GM23338 (cell line): Measurements from ENCODE around the gene OR10AD1. TPM values are rescaled to one million over a fixed set of nuclear protein-coding genes. Genes with fewer than 3 reads are reported as not detected.

Experiments used
- ATAC-seq: fragments of 200-7000 bp; cut with Tn5 transposase; 3 replicates; pipeline ENCODE4 v1.9.1; 2020
- DNase-seq: peaks from one replicate; pipeline ENCODE4 v3.0.0-alpha.2; 2015; ENCODE audit warnings: low spot score
- H2AFZ ChIP-seq: fragments of 200-600 bp; sonication (generic); 2 replicates; pipeline ENCODE4 v1.8.0; 2016; ENCODE audit warnings: antibody characterized with exemption, mild to moderate bottlenecking, moderate library complexity
- H3F3A ChIP-seq: fragments of 200-600 bp; sonication (generic); replicated peaks from 2 replicates; pipeline ENCODE4 v1.8.0; 2017; ENCODE audit warnings: antibody characterized with exemption, mixed run types, low read depth
- H3K27ac ChIP-seq: fragments of 200-600 bp; sonication (generic); 2 replicates; pipeline ENCODE4 v1.6.1; 2016; ENCODE audit warnings: low read depth
- H3K27me3 ChIP-seq: fragments of 200-600 bp; sonication (generic); 2 replicates; pipeline ENCODE4 v1.8.0; 2016; ENCODE audit warnings: mild to moderate bottlenecking, mixed run types, moderate library complexity; ENCODE audit not compliant: insufficient read depth
- H3K36me3 ChIP-seq: fragments of 200-600 bp; sonication (generic); 2 replicates; pipeline ENCODE4 v1.8.0; 2016; ENCODE audit warnings: mild to moderate bottlenecking; ENCODE audit not compliant: insufficient read depth
- H3K4me1 ChIP-seq: fragments of 200-600 bp; sonication (generic); 2 replicates; pipeline ENCODE4 v1.8.0; 2016; ENCODE audit warnings: mild to moderate bottlenecking, moderate library complexity; ENCODE audit not compliant: insufficient read depth
- H3K4me2 ChIP-seq: fragments of 200-600 bp; sonication (generic); 2 replicates; pipeline ENCODE4 v1.7.1; 2017; ENCODE audit warnings: mixed run types
- H3K4me3 ChIP-seq: fragments of 200-600 bp; sonication (generic); 2 replicates; pipeline ENCODE4 v1.6.1; 2016; ENCODE audit warnings: mixed run types
- H3K79me2 ChIP-seq: fragments of 200-600 bp; sonication (generic); replicated peaks from 2 replicates; pipeline ENCODE4 v1.8.0; 2017; ENCODE audit warnings: mild to moderate bottlenecking; ENCODE audit not compliant: insufficient read depth
- H3K9me2 ChIP-seq: fragments of 200-600 bp; sonication (generic); 2 replicates; pipeline ENCODE4 v1.8.0; 2017; ENCODE audit not compliant: insufficient read depth
- H4K20me1 ChIP-seq: fragments of 200-600 bp; sonication (generic); replicated peaks from 2 replicates; pipeline ENCODE4 v1.8.0; 2017; ENCODE audit warnings: mild to moderate bottlenecking; ENCODE audit not compliant: insufficient read depth
- H3K27ac Mint-ChIP-seq: 2 replicates; pipeline ENCODE4 v1.8.0; 2020; ENCODE audit warnings: inconsistent platforms, mild to moderate bottlenecking, moderate library complexity, mixed read lengths
- H3K27me3 Mint-ChIP-seq: 3 replicates; pipeline ENCODE4 v1.8.0; 2022; ENCODE audit warnings: low read depth, mild to moderate bottlenecking, moderate library complexity, mixed read lengths, inconsistent platforms; ENCODE audit not compliant: insufficient read depth, poor library complexity
- H3K36me3 Mint-ChIP-seq: 3 replicates; pipeline ENCODE4 v1.8.0; 2021; ENCODE audit warnings: low read depth, mild to moderate bottlenecking, inconsistent platforms, moderate library complexity, mixed read lengths
- H3K4me1 Mint-ChIP-seq: 3 replicates; pipeline ENCODE4 v1.8.0; 2020; ENCODE audit warnings: mild to moderate bottlenecking, inconsistent platforms, mixed read lengths
- H3K4me3 Mint-ChIP-seq: 3 replicates; pipeline ENCODE4 v1.8.0; 2021; ENCODE audit warnings: moderate library complexity, mild to moderate bottlenecking, inconsistent platforms, mixed read lengths
- H3K9me3 Mint-ChIP-seq: 3 replicates; pipeline ENCODE4 v1.8.0; 2020; ENCODE audit warnings: moderate library complexity, mild to moderate bottlenecking, inconsistent platforms, mixed read lengths
- CTCF ChIP-seq, 2 experiments: fragments of 200-600 bp in 1 of 2; sonication (generic) in 1 of 2; conservative IDR thresholded peaks; 2 replicates each; pipeline versions ENCODE4 v1.5.1 to v1.6.1; 2016 to 2017; ENCODE audit warnings: antibody characterized with exemption in 2 of 2, low read depth in 2 of 2, mild to moderate bottlenecking in 2 of 2, moderate library complexity in 1 of 2
- EZH2 ChIP-seq: fragments of 200-600 bp; sonication (generic); IDR thresholded peaks from one replicate; pipeline ENCODE4 v1.8.0; 2017; ENCODE audit warnings: antibody characterized with exemption, mild to moderate bottlenecking, low read depth; ENCODE audit not compliant: unreplicated experiment
- JUNB ChIP-seq: IDR thresholded peaks from one replicate; pipeline ENCODE4 v1.6.1; 2016; ENCODE audit warnings: antibody characterized with exemption; ENCODE audit not compliant: unreplicated experiment
- NANOG ChIP-seq: IDR thresholded peaks from 2 replicates; pipeline ENCODE4 v1.6.1; 2016; ENCODE audit warnings: antibody characterized with exemption, borderline replicate concordance
- POLR2AphosphoS5 ChIP-seq: IDR thresholded peaks from 2 replicates; pipeline ENCODE4 v1.6.1; 2016; ENCODE audit warnings: antibody characterized with exemption, low read depth
- REST ChIP-seq: IDR thresholded peaks from one replicate; pipeline ENCODE4 v1.6.1; 2018; ENCODE audit warnings: antibody characterized with exemption; ENCODE audit not compliant: unreplicated experiment
- ZNF331 ChIP-seq: fragments of 250-450 bp; sonication (Bioruptor Pico); IDR thresholded peaks from 2 replicates; pipeline ENCODE4 v1.5.0; 2020; ENCODE audit warnings: low read depth, mild to moderate bottlenecking, moderate library complexity
- polyA plus RNA-seq: library from polyadenylated mRNA; unstranded; fragments of >200 nt; fragmentation: Nextera tagmentation; extraction: Ambion mirVana; gene quantifications from 2 replicates; pipeline ENCODE4 v1.2.1, GENCODE V29; 2016
- total RNA-seq: library from RNA; depleted of rRNA; stranded (reverse); fragments of >200 nt; shearing (Covaris generic); gene quantifications from 2 replicates; pipeline ENCODE4 v1.2.3, GENCODE V29; 2014
- TF ChIP-seq, protein P1 (sequence below): IDR thresholded peaks from 2 replicates; pipeline ENCODE4 v1.6.1; 2016; ENCODE audit warnings: antibody characterized with exemption

Gene OR10AD1
- total and polyA plus RNA-seq, 2 experiments from 2014 or later = not detected

- Mint-ChIP-seq H3K4me1 (peaks cover 37% of the 10 kb centered on the region), H3K27me3 (peaks cover 16% of the 10 kb centered on the region), H3K36me3 (no peaks in the 10 kb centered on the region), H3K9me3 (no peaks in the 10 kb centered on the region), H3K27ac (no peak overlapping the region), H3K4me3 (no peak overlapping the region)
- Histone ChIP-seq H3K4me3 (no peak overlapping the region), H3K9me2 (no peaks in the 10 kb centered on the region), H3K4me1 (peaks cover 28% of the 10 kb centered on the region), H3K36me3 (no peaks in the 10 kb centered on the region), H3K4me2 (no peak overlapping the region), H3K27ac (no peak overlapping the region), H2AFZ (no peak overlapping the region), H3K79me2 (no peaks in the 10 kb centered on the region), H3F3A (peaks cover under 1% of the 10 kb centered on the region; the same call in 1 of the 2 replicates), H4K20me1 (no peaks in the 10 kb centered on the region), H3K27me3 (peaks cover 32% of the 10 kb centered on the region)
- TF ChIP-seq JUNB = no peak
- TF ChIP-seq CTCF (conservative IDR thresholded peaks at IDR 0.05; ENCODE audit: low read depth in 2 of 2) = no peak
- TF ChIP-seq, protein P1, sequence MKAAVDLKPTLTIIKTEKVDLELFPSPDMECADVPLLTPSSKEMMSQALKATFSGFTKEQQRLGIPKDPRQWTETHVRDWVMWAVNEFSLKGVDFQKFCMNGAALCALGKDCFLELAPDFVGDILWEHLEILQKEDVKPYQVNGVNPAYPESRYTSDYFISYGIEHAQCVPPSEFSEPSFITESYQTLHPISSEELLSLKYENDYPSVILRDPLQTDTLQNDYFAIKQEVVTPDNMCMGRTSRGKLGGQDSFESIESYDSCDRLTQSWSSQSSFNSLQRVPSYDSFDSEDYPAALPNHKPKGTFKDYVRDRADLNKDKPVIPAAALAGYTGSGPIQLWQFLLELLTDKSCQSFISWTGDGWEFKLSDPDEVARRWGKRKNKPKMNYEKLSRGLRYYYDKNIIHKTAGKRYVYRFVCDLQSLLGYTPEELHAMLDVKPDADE = no peak
- no peak for TF ChIP-seq NANOG
- no peak for TF ChIP-seq ZNF331 (CRISPR knock-in tag)
- TF ChIP-seq EZH2 = no peak
- ATAC-seq (no peak), DNase-seq (no peak)
Measured at GRCh38 chr12:48177982-48178381, 25.1 kb downstream of the OR10AD1 start.

- Histone ChIP-seq H4K20me1 (no peaks in the 10 kb centered on the region), H3K4me1 (peaks cover 20% of the 10 kb centered on the region), H3K27me3 (peaks cover 19% of the 10 kb centered on the region), H3K4me3 (peak overlapping the region; percentile 26), H3K36me3 (no peaks in the 10 kb centered on the region), H3K79me2 (no peaks in the 10 kb centered on the region), H3F3A (no peaks in the 10 kb centered on the region), H3K4me2 (peak overlapping the region; percentile 39), H3K9me2 (no peaks in the 10 kb centered on the region), H3K27ac (0 out of 2 replicates have a peak overlapping the region, but pooled peaks have one; percentile 3), H2AFZ (no peak overlapping the region)
- ATAC-seq (no peak), DNase-seq (no peak)
- Mint-ChIP-seq H3K4me3 (peak overlapping the region; percentile 61), H3K27me3 (peaks cover 7% of the 10 kb centered on the region), H3K27ac (no peak overlapping the region), H3K9me3 (no peaks in the 10 kb centered on the region), H3K36me3 (no peaks in the 10 kb centered on the region), H3K4me1 (peaks cover 31% of the 10 kb centered on the region)
- TF ChIP-seq POLR2AphosphoS5 (0 out of 2 replicates have a peak, but pooled peaks have one; percentile 42), REST (no peak)
Measured at GRCh38 chr12:48176417-48176751, 26.7 kb downstream of the OR10AD1 start.
